ENCODE data around the gene METTL26.

The METTL26 gene

DNA sequence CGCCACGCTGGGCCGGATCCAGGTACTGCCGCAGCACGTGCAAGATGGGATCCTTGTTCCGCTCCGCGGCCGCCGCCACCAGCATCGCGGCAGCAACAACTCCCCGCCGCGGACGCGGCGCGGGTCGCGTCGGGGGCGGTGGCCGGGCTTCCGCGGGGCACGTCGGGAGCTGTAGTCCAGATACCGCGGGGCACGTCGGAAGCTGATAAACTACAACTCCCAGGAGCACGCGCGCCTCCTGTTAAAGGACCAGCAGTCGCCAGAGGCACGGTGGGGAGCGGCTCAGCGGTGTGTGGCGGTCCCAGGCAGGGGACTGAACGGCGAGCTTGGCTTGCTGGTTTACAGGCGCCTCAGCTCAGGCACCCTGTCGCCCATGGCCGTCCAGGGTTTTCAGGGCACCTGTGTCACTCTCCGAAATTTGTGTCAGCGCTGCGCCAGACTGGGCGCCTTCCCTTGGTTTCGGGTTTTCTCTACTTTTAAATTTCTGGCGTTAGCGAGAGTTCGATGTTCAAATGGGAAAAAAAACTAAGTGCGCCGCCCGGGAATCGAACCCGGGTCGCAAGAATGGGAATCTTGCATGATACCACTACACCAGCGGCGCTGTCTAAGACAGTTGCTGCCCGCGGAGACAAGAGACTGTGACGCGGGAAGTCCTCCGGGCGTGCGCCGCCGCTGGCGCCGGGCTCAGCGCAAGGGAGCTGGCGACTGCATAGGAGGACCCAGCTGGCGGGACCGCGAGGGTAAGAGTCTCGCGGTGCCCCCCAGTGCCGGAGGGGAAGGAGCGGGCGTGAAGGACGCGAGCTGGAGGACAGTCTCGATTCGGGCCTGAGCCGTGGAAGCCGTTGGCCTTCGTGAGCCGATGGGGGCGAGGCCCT is at the start of gene METTL26:
Gene METTL26, minus strand, starts transcription at position 100 of the 875 bp plus-strand sequence. Its CDS starts 15 bp downstream, at position 85.
- TF ChIP-seq GATA3 (IDR thresholded peaks at IDR 0.05; ENCODE audit: low read depth, low read length) (no peak), GATA2 (IDR thresholded peaks at IDR 0.05; ENCODE audit: low read depth, low read length) (no peak)

DNA sequence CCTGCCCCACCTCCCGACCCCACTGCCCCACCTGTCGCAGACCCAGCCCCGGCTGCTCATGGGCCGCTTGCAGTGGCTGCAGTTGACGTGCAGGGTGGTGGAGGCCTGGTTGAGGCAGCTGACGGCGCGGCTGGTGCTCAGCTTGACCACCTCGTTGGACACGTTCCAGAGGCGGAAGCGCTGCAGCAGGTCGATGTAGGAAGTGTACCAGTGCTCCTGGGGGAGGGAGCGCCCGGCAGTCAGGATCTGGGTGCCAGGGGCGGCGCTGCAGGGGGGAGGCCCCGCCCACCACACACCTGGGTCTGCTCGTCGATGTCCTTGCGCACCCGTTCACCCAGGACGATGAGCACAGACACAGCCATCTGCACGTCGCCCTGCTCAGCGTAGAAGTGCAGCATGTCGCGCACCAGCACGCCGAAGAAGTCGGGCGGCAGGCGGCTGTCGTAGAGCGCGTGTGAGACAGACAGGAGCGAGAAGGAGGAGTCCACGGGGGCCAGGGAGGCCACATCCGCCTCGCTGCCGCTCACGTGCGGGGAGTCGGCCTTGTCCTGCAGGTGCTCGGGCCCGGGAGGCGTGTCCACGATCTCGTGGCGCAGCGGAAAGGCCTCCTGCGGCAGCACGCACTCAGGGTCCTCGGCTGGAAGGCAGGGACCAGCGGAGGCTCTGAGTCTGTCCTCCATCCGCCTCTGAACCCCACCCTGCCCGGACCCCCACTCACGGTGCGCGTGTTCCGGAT is 49.0 kb upstream of the METTL26 start:
- TF ChIP-seq GATA2 (IDR thresholded peaks at IDR 0.05; ENCODE audit: low read depth, low read length) (no peak), GATA3 (IDR thresholded peaks at IDR 0.05; ENCODE audit: low read depth, low read length) (no peak)

DNA sequence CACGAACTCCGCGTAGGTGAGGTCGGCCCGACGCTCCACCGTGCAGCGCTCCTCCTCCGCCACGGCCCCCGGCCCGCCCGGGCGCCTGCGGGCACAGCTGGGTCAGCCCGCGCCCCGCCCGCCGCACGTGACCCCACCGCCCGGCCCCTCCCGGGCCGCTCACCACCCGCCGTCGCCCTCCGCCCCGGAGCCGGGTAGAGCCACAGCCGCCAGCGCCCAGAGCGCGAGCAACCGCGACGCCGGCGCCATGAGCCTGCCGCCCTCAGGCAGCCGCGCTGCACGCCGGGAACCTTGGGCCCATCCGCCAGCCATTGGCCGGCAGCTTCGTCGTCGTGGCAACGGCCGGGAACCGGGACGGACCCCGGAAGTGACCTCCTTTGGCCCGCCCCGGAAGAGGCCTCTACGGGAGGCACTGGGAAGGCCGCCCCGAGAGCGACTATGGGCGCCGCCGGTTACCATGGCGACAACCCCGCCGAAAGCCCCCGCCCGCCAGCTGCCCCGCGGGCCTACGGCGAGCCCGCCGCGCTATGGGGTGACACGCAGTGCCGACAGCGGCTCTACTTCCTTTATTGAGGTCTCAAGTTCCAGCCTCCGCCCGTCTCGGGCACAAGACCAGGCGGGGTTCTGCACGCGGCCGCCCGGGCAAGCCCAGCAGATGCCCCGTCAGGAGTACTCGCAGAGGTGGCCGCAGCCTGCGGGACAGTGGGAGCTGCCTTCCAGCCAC is 48.1 kb upstream of the METTL26 start, which contains the start of gene JMJD8:
Gene JMJD8, minus strand, starts transcription at position 264 of the 724 bp plus-strand sequence. Its CDS starts 15 bp downstream, at position 249.
- TF ChIP-seq GATA2 (IDR thresholded peaks at IDR 0.05; ENCODE audit: low read depth, low read length) (no peak), GATA3 (IDR thresholded peaks at IDR 0.05; ENCODE audit: low read depth, low read length) (no peak)

DNA sequence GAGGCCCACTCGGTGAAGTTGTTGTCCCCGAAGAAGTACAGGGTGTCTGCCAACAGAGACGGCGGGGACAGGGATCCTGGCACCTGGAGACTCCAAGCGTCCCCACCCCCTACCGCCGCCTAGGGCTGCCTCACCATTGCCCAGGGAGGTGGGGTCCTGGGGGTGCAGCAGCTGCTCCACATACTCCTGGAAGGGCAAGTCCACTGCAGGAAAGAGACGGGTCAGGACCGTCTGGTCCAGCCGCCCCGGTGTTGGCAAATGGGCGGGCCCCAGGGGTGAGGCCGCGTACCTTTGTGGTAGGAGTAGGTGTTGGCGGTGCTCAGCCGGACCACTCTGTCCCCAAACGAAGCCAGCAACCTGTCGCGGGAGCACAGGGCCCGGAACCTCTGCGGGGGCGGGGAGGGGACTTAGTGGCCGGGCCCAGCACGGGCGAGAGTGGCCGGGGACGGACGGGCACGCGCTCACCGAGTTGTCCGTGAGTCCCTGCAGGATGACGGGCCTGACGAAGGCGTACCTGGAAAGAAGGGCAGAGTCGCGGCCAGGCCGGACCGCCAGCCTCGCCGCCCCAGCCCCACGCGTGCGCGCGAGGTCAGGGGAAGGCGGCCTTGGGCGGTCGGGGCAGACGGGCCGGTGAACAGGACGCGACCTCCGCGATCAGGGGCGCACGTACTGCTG is 47.4 kb upstream of the METTL26 start:
- no peak for TF ChIP-seq GATA2 (IDR thresholded peaks at IDR 0.05; ENCODE audit: low read depth, low read length)
- no peak for TF ChIP-seq GATA3 (IDR thresholded peaks at IDR 0.05; ENCODE audit: low read depth, low read length)

DNA sequence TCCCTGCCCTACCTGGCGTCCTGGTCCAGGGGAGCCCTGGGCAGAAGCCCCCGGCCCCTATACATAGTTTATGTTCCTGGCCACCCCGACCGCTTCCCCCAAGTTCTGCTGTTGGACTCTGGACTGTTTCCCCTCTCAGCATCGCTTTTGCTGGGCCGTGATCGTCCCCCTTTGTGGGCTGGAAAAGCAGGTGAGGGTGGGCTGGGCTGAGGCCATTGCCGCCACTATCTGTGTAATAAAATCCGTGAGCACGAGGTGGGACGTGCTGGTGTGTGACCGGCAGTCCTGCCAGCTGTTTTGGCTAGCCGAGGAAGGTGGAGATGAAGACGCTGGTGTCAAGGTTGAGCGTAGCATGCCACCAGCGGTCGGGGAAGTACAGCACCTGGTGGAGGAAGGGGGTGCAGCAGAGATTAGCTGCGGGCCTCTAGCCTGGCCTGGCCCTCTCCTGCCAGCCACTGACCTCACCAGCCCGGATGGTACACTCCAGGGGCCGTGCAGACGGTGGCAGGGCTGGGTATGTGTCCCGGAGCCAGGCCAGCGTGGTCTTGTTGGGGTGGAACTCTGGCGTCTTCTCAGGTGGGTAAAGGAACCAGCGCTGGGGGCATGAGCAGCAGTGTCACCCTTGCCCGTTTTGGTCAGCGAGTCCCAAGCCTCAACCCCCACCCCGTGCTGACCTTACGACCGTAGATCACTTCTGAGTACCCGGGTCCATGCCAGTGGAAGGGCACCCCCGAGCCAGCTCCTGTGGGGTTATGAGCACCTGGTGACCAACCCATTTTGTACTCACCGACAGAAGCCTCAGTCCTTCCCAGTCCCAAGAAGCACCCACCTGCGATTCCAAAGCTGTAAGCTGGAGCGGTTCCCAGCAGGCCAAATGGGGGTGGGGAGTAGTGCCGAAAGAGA is 46.6 kb upstream of the METTL26 start:
- TF ChIP-seq GATA2 (IDR thresholded peaks at IDR 0.05; ENCODE audit: low read depth, low read length), result no peak
- no peak for TF ChIP-seq GATA3 (IDR thresholded peaks at IDR 0.05; ENCODE audit: low read depth, low read length)

DNA sequence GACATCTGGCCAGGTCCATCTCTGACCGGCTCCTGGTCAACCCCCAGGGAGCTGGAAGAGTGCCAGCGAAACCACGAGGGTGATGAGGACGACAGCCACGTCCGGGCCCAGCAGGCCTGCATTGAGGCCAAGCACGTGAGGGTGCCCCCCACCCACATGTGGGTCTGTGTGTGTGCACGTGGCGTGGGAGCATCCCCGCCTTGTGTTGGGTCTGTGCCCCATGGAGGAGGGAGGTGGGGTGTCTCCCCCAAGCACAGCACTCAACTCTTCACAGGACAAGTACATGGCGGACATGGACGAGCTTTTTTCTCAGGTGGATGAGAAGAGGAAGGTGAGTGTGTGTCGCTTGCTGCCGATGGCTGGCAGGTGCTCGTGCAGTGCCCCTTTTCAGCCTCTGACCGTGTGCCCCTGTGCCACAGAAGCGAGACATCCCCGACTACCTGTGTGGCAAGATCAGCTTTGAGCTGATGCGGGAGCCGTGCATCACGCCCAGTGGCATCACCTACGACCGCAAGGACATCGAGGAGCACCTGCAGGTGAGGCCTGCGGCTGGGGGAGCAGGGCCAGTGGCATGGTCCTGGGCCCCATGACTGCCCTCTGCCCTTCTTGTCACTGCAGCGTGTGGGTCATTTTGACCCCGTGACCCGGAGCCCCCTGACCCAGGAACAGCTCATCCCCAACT is 45.8 kb upstream of the METTL26 start:
- no peak for TF ChIP-seq GATA2 (IDR thresholded peaks at IDR 0.05; ENCODE audit: low read depth, low read length)
- TF ChIP-seq GATA3 (IDR thresholded peaks at IDR 0.05; ENCODE audit: low read depth, low read length), result no peak

DNA sequence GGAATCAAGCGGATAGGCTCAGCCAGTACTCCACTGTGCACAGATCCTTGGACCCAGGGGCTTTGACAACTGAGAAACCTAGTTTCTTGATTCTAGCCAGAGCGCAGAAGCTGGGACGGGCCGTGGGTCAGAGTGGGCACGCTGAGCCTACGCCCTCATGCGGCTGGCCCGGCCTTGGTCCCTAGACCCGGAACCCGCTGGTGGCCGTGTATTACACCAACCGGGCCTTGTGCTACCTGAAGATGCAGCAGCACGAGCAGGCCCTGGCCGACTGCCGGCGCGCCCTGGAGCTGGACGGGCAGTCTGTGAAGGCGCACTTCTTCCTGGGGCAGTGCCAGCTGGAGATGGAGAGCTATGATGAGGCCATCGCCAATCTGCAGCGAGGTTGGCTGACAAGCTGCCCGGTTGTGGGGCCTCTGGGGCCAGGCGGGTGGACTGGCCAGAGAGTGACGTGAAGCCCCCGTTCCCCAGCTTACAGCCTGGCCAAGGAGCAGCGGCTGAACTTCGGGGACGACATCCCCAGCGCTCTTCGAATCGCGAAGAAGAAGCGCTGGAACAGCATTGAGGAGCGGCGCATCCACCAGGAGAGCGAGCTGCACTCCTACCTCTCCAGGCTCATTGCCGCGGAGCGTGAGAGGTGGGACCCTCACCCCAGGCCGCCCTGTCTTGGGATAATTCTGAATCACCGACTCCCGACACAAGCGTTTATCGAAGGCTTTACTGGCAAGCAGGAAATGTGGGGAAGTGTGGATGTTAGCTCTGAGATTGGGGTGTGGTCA is 45.1 kb upstream of the METTL26 start:
- no peak for TF ChIP-seq GATA2 (IDR thresholded peaks at IDR 0.05; ENCODE audit: low read depth, low read length)
- no peak for TF ChIP-seq GATA3 (IDR thresholded peaks at IDR 0.05; ENCODE audit: low read depth, low read length)

DNA sequence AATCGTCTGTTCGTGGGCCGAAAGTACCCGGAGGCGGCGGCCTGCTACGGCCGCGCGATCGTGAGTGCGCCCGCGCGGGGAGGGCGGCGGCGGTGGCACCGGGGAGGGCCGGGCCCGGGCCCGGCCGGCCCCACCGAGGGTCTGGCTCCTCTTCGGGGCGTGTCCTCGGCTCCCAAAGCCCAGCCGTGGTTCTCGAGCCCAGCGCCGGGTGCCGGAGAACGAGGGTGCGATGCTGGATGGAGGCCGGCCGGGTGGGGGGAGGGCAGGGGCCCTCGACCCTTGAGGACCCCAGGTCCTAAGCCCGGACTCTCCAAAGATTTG is 44.5 kb upstream of the METTL26 start:
- TF ChIP-seq GATA3 (IDR thresholded peaks at IDR 0.05; ENCODE audit: low read depth, low read length) (no peak), GATA2 (IDR thresholded peaks at IDR 0.05; ENCODE audit: low read depth, low read length) (no peak)

DNA sequence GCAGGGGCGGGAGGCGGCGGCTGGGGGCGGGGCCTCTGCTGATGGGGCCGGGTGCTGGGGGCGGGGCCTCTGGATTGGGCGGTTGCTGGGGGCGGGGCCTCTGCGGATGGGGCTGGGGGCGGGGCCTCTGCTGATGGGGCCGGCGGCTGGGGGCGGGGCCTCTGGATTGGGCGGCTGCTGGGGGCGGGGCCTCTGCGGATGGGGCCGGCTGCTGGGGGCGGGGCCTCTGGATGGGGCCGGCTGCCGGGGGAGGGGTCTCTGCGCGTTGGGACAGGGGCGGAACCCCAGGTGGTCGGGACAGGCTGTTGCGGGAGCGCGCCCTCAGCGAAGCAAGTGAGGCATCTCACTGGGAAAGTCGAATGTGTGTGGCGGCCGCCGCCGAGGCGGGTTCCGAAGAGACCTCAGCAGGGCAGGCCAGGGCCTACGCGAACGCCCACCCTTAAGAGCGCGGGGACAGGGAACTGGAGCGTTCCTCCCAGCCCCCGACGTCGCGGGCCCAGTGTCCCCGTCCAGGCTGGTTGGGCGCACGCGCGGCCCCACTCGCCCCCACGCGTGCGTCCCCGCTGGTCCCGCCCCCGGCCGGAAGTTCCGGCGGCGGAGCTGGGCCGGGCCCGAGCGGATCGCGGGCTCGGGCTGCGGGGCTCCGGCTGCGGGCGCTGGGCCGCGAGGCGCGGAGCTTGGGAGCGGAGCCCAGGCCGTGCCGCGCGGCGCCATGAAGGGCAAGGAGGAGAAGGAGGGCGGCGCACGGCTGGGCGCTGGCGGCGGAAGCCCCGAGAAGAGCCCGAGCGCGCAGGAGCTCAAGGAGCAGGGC is 43.9 kb upstream of the METTL26 start, which contains the start of gene STUB1:
Gene STUB1, plus strand, starts transcription at position 597 of the 811 bp plus-strand sequence. Its CDS starts 116 bp downstream, at position 713.
- TF ChIP-seq GATA3 (IDR thresholded peaks at IDR 0.05; ENCODE audit: low read depth, low read length), result no peak
- TF ChIP-seq GATA2 (IDR thresholded peaks at IDR 0.05; ENCODE audit: low read depth, low read length), result no peak

DNA sequence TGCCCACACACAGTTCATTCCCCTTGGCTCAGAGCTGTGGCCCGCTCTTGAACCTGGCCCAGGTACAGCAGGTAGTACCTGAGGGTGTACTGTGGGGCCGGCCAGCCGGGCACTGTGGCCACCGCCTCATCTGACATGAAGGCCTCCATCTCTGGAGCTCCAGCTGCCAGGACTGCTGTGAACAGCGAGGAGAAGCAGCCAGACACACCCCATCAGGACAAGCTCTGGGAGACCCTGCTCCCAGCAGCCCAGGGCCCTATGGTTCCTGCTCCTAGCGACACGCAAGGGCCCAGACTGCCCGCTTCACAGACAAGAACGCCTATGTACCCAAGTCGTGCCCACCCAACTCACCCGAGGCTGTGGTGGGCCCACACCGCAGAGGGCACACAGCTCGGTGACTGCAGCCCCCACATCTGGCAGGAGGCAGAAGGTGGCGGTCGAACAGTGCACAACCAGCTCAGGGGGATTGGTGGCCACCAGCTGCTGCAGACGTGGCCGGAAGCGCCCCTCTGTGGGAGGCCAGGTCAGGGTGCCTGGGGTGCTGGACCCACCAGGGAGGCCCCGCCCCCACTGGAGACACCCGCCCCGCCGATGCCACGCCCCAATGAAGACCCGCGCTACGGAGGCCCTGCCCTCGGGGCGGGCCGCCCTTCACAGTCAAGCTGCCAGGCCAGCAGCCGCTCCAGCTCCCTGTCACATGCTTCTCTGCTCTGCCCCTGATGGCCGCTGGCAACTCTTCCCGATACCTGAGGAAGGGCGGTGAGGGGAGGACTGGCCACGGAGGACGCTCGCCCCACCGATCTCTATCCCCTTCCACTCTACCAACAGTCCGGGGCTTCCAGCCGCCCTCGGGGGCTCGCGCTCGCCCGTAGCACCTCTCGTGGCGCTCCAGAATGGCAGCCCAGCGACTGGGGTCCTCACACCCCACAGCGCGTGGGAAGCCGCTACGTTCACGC is 43.0 kb upstream of the METTL26 start:
- TF ChIP-seq GATA2 (IDR thresholded peaks at IDR 0.05; ENCODE audit: low read depth, low read length), result no peak
- no peak for TF ChIP-seq GATA3 (IDR thresholded peaks at IDR 0.05; ENCODE audit: low read depth, low read length)
